ENCODE measurements around the gene TMEM129. TPM values are rescaled to one million over a fixed set of nuclear protein-coding genes. Genes with fewer than 3 reads are reported as not detected.

The TMEM129 gene
- total RNA-seq, 4 donors from 2014 or later: 64.8 to 138 (median 106) TPM

DNA sequence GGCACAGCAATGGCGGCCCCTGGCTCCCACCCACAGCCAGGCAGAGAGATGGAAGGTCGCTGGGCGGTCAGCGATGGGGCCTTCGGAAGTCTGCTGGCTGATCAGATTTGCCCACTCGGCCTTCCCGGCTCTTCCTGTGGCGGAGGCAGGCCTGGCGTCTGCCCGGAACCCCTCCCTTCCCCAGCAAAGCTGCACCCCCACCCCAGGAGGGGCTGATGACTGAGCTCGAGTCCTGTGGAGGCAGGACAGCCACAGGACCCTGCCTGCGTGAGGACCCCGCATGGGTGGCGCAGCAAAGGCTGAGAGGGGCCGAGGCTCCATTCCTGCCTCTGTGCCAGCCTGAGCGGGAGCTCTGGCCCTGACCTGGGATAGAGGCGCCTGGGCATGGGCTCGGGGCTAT lies 35.0 kb upstream of the TMEM129 start:
- Histone ChIP-seq H3K4me3 (replicated peaks in 1 of 3) (no peak overlapping the region), H3K9me3 (no peaks in the 10 kb centered on the region), H3K27ac (no peak overlapping the region), H3K27me3 (no peaks in the 10 kb centered on the region), H3K4me1 (no peaks in the 10 kb centered on the region), H3K36me3 (no peaks in the 10 kb centered on the region)
- no peak for DNase-seq
- intact Hi-C loops (cut with DNase I): no loop called here
- no peak for TF ChIP-seq POLR2A (IDR thresholded peaks at IDR 0.05)
- TF ChIP-seq, protein P1, sequence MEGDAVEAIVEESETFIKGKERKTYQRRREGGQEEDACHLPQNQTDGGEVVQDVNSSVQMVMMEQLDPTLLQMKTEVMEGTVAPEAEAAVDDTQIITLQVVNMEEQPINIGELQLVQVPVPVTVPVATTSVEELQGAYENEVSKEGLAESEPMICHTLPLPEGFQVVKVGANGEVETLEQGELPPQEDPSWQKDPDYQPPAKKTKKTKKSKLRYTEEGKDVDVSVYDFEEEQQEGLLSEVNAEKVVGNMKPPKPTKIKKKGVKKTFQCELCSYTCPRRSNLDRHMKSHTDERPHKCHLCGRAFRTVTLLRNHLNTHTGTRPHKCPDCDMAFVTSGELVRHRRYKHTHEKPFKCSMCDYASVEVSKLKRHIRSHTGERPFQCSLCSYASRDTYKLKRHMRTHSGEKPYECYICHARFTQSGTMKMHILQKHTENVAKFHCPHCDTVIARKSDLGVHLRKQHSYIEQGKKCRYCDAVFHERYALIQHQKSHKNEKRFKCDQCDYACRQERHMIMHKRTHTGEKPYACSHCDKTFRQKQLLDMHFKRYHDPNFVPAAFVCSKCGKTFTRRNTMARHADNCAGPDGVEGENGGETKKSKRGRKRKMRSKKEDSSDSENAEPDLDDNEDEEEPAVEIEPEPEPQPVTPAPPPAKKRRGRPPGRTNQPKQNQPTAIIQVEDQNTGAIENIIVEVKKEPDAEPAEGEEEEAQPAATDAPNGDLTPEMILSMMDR (IDR thresholded peaks at IDR 0.05): no peak
- WGBS, 2 donors: 65% methylated on average over 5 of the region's 18 CpGs; no CpG with 5 or more reads in 1 of the 2 donors

GRCh38 chr4:1755297-1755696 lies 34.2 kb upstream of the TMEM129 start:
- WGBS, 2 donors: 66 to 85% methylated on average over 3 to 13 of the region's 17 CpGs
- TF ChIP-seq, protein P1 (IDR thresholded peaks at IDR 0.05): no peak
- no peak for TF ChIP-seq POLR2A (IDR thresholded peaks at IDR 0.05)
- Histone ChIP-seq H3K9me3 (no peaks in the 10 kb centered on the region), H3K4me1 (no peaks in the 10 kb centered on the region), H3K27ac (no peak overlapping the region), H3K4me3 (replicated peaks in 1 of 3) (no peak overlapping the region), H3K27me3 (no peaks in the 10 kb centered on the region), H3K36me3 (no peaks in the 10 kb centered on the region)
- intact Hi-C loops (cut with DNase I): no loop called here
- DNase-seq: no peak

DNA sequence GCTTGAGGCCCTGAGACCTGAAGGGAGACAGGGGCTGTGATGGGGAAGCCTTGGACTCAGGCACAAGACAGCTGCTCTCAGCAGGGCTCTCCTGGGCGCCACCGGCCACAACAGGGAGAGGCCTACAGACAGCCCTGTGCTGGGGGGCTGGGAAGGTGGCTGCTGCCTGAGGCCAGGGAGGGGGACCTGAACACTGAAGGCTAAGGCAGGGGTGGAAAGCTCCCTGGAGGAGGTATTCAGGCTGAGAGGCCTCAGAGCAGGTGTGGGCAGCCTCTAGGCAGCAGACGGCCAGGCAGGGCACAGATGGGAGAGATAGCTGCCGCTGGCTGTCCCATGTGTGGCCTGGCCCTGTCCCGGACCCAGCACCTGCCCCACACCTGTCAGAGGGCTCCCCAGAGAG lies 33.2 kb upstream of the TMEM129 start:
- no peak overlapping the region for H3K27ac ChIP-seq
- intact Hi-C loops (cut with DNase I): no loop called here

DNA sequence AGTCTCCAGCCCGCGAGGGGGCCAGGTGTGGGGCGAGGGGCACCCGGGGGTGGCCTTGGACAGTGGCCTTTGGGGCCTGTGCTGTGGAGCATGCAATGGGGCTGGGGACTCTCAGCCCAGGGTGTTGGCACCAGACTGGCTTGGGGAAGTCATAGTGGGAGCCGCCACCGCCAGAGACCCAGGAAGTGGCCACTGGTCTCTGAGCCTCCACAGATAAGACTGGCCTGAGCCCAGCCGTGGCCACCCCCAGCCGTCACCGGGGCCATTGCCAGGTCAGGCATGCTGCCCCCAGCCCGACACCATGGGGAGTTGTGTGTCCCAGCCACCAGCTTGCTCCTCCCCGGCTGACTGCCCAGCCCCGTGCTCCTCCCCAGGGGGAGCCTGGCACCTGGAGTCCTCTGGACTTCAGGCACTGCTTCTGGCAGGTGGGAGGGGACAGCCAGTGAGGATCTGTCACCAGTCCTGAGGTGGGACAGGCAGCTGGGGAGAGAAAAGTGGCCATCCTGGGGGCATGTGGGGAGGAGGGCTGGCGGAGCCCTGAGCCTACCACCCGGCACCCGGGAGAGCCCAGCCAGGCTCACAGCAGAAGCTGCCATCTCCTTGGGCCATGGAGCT lies 32.7 kb upstream of the TMEM129 start:
- TF ChIP-seq, protein P1 (IDR thresholded peaks at IDR 0.05): no peak
- TF ChIP-seq POLR2A (IDR thresholded peaks at IDR 0.05): no peak
- Histone ChIP-seq H3K9me3 (no peaks in the 10 kb centered on the region), H3K4me3 (replicated peaks in 1 of 3) (no peak overlapping the region), H3K36me3 (no peaks in the 10 kb centered on the region), H3K27me3 (no peaks in the 10 kb centered on the region), H3K4me1 (no peaks in the 10 kb centered on the region), H3K27ac (no peak overlapping the region)
- intact Hi-C loops (cut with DNase I): no loop called here
- DNase-seq: no peak
- WGBS, 2 donors: 90 to 92% methylated on average over 6 to 7 of the region's 15 CpGs

More for the DNA sequence above, 33.2 kb upstream of the TMEM129 start:
- H3K4me3 ChIP-seq (replicated peaks in 1 of 3): no peak overlapping the region
- no peak for DNase-seq
- H3K9me3 ChIP-seq: no peaks in the 10 kb centered on the region
- 95% methylated on average over 4 of the region's 5 CpGs; no CpG with 5 or more reads in 1 of the 2 donors for WGBS, 2 donors
- no peaks in the 10 kb centered on the region for H3K4me1 ChIP-seq
- no peaks in the 10 kb centered on the region for H3K36me3 ChIP-seq
- TF ChIP-seq, protein P1 (IDR thresholded peaks at IDR 0.05): no peak
- no peak for TF ChIP-seq POLR2A (IDR thresholded peaks at IDR 0.05)
- no peaks in the 10 kb centered on the region for H3K27me3 ChIP-seq

DNA sequence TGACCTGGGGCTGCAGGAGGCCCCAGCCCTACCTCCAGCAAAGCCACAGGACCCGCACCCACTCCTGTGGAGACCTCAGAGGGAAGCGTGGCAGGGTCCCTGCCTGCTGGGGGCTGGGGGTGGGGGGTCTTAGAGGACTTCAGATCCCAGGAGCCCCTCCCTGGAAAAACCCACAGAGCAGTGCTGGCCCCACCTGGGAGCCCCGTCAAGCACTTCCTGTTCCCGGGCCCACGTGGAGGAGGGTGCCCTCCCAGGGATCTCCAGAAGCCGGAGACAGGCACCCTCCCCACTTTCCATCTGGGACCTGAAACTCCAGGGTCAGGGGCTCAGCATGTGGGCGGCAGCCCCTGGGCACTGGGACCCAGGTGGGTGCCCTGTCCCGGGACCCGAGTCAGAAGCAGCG lies 32.2 kb upstream of the TMEM129 start:
- Histone ChIP-seq H3K36me3 (no peaks in the 10 kb centered on the region), H3K27ac (no peak overlapping the region), H3K4me1 (peaks cover 0 to 5% of the 10 kb centered on the region in 2 donors), H3K9me3 (no peaks in the 10 kb centered on the region), H3K4me3 (replicated peaks in 1 of 3) (no peak overlapping the region), H3K27me3 (no peaks in the 10 kb centered on the region)
- 85 to 95% methylated on average over 5 to 9 of the region's 10 CpGs for WGBS, 2 donors
- TF ChIP-seq, protein P1 (IDR thresholded peaks at IDR 0.05): no peak
- TF ChIP-seq POLR2A (IDR thresholded peaks at IDR 0.05): no peak
- DNase-seq: no peak
- intact Hi-C loops (cut with DNase I): no loop called here
